Astrocyte (in vitro differentiated cells and primary cell): ENCODE data around the gene KLHL17. TPM values are rescaled to one million over a fixed set of nuclear protein-coding genes. Genes with fewer than 3 reads are reported as not detected.

Experiments used
- DNase-seq: peaks from one replicate; pipeline ENCODE4 v3.0.0-alpha.2; 2010; ENCODE audit warnings: low read depth
- FAIRE-seq: peaks from 2 replicates; lab custom pipeline; 2011; peaks lifted over from hg19 to GRCh38; lab: Jason Lieb, UNC
- H2AFZ ChIP-seq: 2 replicates; pipeline ENCODE4 v1.6.0; 2012; ENCODE audit warnings: low read depth, low read length, inconsistent platforms
- H3K27ac ChIP-seq: 2 replicates; pipeline ENCODE4 v1.5.1; 2011; ENCODE audit warnings: low read depth, low read length, inconsistent platforms
- H3K27me3 ChIP-seq: 2 replicates; pipeline ENCODE4 v1.6.0; 2011; ENCODE audit warnings: low read length, inconsistent platforms; ENCODE audit not compliant: insufficient read depth
- H3K36me3 ChIP-seq: 2 replicates; pipeline ENCODE4 v1.5.1; 2011; ENCODE audit warnings: low read length, inconsistent platforms; ENCODE audit not compliant: insufficient read depth
- H3K4me1 ChIP-seq: 2 replicates; pipeline ENCODE4 v1.5.1; 2011; ENCODE audit warnings: low read length, inconsistent platforms; ENCODE audit not compliant: insufficient read depth
- H3K4me2 ChIP-seq: 2 replicates; pipeline ENCODE4 v1.6.0; 2012; ENCODE audit warnings: low read length, inconsistent platforms
- H3K4me3 ChIP-seq: 2 replicates; pipeline ENCODE4 v1.5.1; 2011; ENCODE audit warnings: low read depth, mild to moderate bottlenecking, low read length, inconsistent platforms; ENCODE audit not compliant: insufficient read depth
- H3K79me2 ChIP-seq: 2 replicates; pipeline ENCODE4 v1.6.0; 2012; ENCODE audit warnings: mild to moderate bottlenecking, low read length, inconsistent platforms; ENCODE audit not compliant: insufficient read depth
- H3K9ac ChIP-seq: 2 replicates; pipeline ENCODE4 v1.6.0; 2012; ENCODE audit warnings: mild to moderate bottlenecking, low read length, inconsistent platforms
- H3K9me3 ChIP-seq: 2 replicates; pipeline ENCODE4 v1.5.1; 2012; ENCODE audit warnings: low read depth, mild to moderate bottlenecking, low read length, inconsistent platforms; ENCODE audit not compliant: insufficient read depth
- H4K20me1 ChIP-seq: 2 replicates; pipeline ENCODE4 v1.6.0; 2012; ENCODE audit warnings: low read length, inconsistent platforms; ENCODE audit not compliant: insufficient read depth
- H3K27ac Mint-ChIP-seq: one replicate; pipeline ENCODE4 v1.8.0; 2021; ENCODE audit warnings: mild to moderate bottlenecking, mixed read lengths; ENCODE audit not compliant: unreplicated experiment
- H3K27me3 Mint-ChIP-seq: one replicate; pipeline ENCODE4 v1.8.0; 2021; ENCODE audit warnings: low read depth, mixed read lengths; ENCODE audit not compliant: unreplicated experiment
- H3K36me3 Mint-ChIP-seq: one replicate; pipeline ENCODE4 v1.8.0; 2021; ENCODE audit warnings: low read depth, mixed read lengths; ENCODE audit not compliant: unreplicated experiment
- H3K4me1 Mint-ChIP-seq: one replicate; pipeline ENCODE4 v1.8.0; 2021; ENCODE audit warnings: low read depth, mixed read lengths; ENCODE audit not compliant: unreplicated experiment
- H3K4me3 Mint-ChIP-seq: one replicate; pipeline ENCODE4 v1.8.0; 2021; ENCODE audit warnings: mild to moderate bottlenecking, moderate library complexity, mixed read lengths; ENCODE audit not compliant: unreplicated experiment
- H3K9me3 Mint-ChIP-seq: one replicate; pipeline ENCODE4 v1.8.0; 2021; ENCODE audit warnings: mild to moderate bottlenecking, mixed read lengths; ENCODE audit not compliant: unreplicated experiment
- EZH2 ChIP-seq: IDR thresholded peaks from 2 replicates; pipeline ENCODE4 v1.6.1; 2012; ENCODE audit warnings: mild to moderate bottlenecking, low read length, inconsistent platforms; ENCODE audit not compliant: insufficient read depth
- total RNA-seq: library from RNA; stranded (reverse); gene quantifications from 2 replicates; pipeline ENCODE4 v1.2.1, GENCODE V29; 2021
- TF ChIP-seq, protein P1 (sequence below): IDR thresholded peaks from 2 replicates; pipeline ENCODE4 v1.5.1; 2011; ENCODE audit warnings: low read depth, mild to moderate bottlenecking, inconsistent platforms, low read length, moderate library complexity; ENCODE audit not compliant: insufficient read depth

The KLHL17 gene
- total RNA-seq, 1 donor from 2014 or later = 25.9 TPM

DNA sequence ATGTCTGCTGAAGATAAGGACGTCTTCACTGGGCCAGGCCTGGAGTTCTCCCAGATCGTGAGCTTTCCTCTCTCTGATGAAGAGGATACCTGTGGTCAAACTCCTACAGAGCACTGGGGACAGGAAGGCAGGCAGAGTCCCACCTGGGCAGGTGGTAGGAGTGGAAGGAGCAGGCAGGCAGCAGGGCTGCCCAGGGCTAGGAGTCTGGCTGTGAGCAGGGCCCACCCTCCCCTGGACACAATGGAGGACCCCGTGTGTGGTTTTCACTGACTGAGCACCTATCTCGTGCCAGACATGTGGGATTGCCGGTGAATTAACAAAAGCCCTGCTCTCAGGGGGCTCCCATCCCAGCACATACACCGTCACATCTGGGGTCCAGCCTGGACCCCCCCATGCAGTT lies 41.5 kb upstream of the KLHL17 start:
- Mint-ChIP-seq H3K9me3 (no peaks in the 10 kb centered on the region), H3K36me3 (no peaks in the 10 kb centered on the region), H3K4me3 (no peak overlapping the region), H3K27ac (no peak overlapping the region), H3K27me3 (peaks cover 70% of the 10 kb centered on the region), H3K4me1 (peaks cover 4% of the 10 kb centered on the region)
- Histone ChIP-seq H3K27me3 (peaks cover 25% of the 10 kb centered on the region), H3K4me1 (peaks cover 15% of the 10 kb centered on the region), H3K27ac (no peak overlapping the region), H3K9ac (no peak overlapping the region), H3K36me3 (no peaks in the 10 kb centered on the region), H2AFZ (no peak overlapping the region), H3K79me2 (no peaks in the 10 kb centered on the region), H3K4me3 (no peak overlapping the region), H3K9me3 (no peaks in the 10 kb centered on the region), H3K4me2 (no peak overlapping the region), H4K20me1 (peaks cover 6% of the 10 kb centered on the region)
- no peak for TF ChIP-seq EZH2
- TF ChIP-seq, protein P1, sequence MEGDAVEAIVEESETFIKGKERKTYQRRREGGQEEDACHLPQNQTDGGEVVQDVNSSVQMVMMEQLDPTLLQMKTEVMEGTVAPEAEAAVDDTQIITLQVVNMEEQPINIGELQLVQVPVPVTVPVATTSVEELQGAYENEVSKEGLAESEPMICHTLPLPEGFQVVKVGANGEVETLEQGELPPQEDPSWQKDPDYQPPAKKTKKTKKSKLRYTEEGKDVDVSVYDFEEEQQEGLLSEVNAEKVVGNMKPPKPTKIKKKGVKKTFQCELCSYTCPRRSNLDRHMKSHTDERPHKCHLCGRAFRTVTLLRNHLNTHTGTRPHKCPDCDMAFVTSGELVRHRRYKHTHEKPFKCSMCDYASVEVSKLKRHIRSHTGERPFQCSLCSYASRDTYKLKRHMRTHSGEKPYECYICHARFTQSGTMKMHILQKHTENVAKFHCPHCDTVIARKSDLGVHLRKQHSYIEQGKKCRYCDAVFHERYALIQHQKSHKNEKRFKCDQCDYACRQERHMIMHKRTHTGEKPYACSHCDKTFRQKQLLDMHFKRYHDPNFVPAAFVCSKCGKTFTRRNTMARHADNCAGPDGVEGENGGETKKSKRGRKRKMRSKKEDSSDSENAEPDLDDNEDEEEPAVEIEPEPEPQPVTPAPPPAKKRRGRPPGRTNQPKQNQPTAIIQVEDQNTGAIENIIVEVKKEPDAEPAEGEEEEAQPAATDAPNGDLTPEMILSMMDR = no peak
- FAIRE-seq (no peak), DNase-seq (no peak)

DNA sequence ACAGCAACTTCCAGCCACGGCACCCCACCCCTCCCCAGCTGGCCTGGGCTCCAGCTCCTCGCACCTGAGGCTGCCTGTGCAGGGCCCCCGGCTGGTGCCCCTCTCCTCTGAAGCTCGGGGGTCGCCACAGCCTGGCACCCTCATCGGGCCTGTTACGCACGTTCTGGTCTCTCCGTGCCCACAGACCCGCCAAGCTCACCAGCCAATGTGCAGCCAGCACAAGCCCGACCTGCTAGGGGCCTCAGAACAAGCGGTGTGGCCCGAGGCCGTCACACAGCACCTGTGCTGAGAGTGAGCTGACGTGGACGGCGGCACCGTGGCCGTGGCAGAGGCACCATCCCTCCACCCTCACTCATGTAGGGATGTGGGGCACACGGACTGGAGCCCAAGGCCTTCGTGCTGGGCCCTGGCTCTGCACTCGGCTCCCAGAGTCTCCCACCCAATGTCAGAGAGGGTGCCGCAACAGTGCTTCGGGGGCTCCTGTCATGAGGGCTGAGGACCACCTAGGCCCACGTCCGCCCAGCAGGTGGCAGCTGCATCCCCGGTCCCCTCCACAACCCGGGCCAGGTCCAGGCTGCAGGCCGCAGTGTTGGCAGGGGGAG lies 41.0 kb upstream of the KLHL17 start:
- H3K27ac ChIP-seq = no peak overlapping the region
- peaks cover 15% of the 10 kb centered on the region for H3K4me1 ChIP-seq
- peaks cover 6% of the 10 kb centered on the region for H4K20me1 ChIP-seq
- Mint-ChIP-seq H3K4me1 (peaks cover 4% of the 10 kb centered on the region), H3K27ac (no peak overlapping the region), H3K27me3 (peaks cover 66% of the 10 kb centered on the region), H3K9me3 (no peaks in the 10 kb centered on the region), H3K4me3 (no peak overlapping the region), H3K36me3 (no peaks in the 10 kb centered on the region)
- no peak overlapping the region for H3K4me2 ChIP-seq
- H3K36me3 ChIP-seq = no peaks in the 10 kb centered on the region
- no peaks in the 10 kb centered on the region for H3K9me3 ChIP-seq
- no peak overlapping the region for H3K9ac ChIP-seq
- DNase-seq (no peak), FAIRE-seq (no peak)
- H3K4me3 ChIP-seq = no peak overlapping the region
- no peak overlapping the region for H2AFZ ChIP-seq
- H3K27me3 ChIP-seq = peaks cover 25% of the 10 kb centered on the region
- H3K79me2 ChIP-seq = no peaks in the 10 kb centered on the region
- TF ChIP-seq, protein P1 = no peak
- TF ChIP-seq EZH2 = no peak

DNA sequence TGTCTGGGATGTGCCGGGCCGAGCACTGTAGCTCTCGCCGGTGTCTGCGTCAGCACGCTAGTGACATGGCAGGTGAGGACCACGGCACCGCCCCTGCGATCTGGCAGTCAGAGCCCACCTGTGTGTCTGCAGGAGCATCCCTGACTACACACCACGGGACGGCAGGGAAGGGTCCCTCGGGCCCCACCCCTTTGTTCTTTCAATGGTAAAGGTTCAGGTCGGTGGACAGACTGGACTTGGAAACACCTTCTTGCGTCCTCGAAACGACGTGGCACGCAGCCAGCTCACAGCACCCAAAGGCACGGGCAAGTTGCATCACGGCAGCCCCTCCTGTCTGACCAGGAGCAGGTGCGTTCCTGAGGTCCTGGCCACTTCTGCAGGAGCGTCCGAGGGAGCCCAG lies 40.4 kb upstream of the KLHL17 start:
- H3K4me2 ChIP-seq = no peak overlapping the region
- no peak overlapping the region for H2AFZ ChIP-seq
- H3K27ac ChIP-seq = no peak overlapping the region
- H3K4me1 ChIP-seq = peaks cover 15% of the 10 kb centered on the region
- H3K27me3 Mint-ChIP-seq = peaks cover 63% of the 10 kb centered on the region
- H3K79me2 ChIP-seq = no peaks in the 10 kb centered on the region
- no peak overlapping the region for H3K4me3 ChIP-seq
- peaks cover 4% of the 10 kb centered on the region for H3K4me1 Mint-ChIP-seq
- H4K20me1 ChIP-seq = peaks cover 6% of the 10 kb centered on the region
- H3K9ac ChIP-seq = no peak overlapping the region
- H3K9me3 Mint-ChIP-seq = no peaks in the 10 kb centered on the region
- no peak overlapping the region for H3K4me3 Mint-ChIP-seq
- DNase-seq = no peak
- no peak for TF ChIP-seq EZH2
- TF ChIP-seq, protein P1 = no peak
- H3K36me3 Mint-ChIP-seq = no peaks in the 10 kb centered on the region
- H3K27me3 ChIP-seq = peaks cover 25% of the 10 kb centered on the region
- H3K27ac Mint-ChIP-seq = no peak overlapping the region
- FAIRE-seq = no peak
- H3K36me3 ChIP-seq = no peaks in the 10 kb centered on the region
- no peaks in the 10 kb centered on the region for H3K9me3 ChIP-seq
